NT2/D1 (cell line): ENCODE measurements around the gene DUSP5.

Experiments
- DNase-seq: peaks from one replicate; pipeline ENCODE4 v3.0.0-alpha.2; 2011; ENCODE audit warnings: low read depth, low spot score
- H3K27me3 ChIP-seq: 2 replicates; pipeline ENCODE4 v1.6.0; 2011; ENCODE audit warnings: mild to moderate bottlenecking; ENCODE audit not compliant: insufficient read length, insufficient read depth
- H3K36me3 ChIP-seq: 2 replicates; pipeline ENCODE4 v1.6.1; 2011; ENCODE audit warnings: mild to moderate bottlenecking, low read length, mixed read lengths; ENCODE audit not compliant: insufficient read depth, insufficient read length
- H3K4me1 ChIP-seq: 2 replicates; pipeline ENCODE4 v1.5.1; 2011; ENCODE audit not compliant: insufficient read depth, insufficient read length
- H3K4me3 ChIP-seq: 2 replicates; pipeline ENCODE4 v1.5.1; 2011; ENCODE audit warnings: low read depth; ENCODE audit not compliant: insufficient read length
- H3K9ac ChIP-seq: 2 replicates; pipeline ENCODE4 v1.6.0; 2011; ENCODE audit warnings: low read depth; ENCODE audit not compliant: insufficient read length
- H3K9me3 ChIP-seq: 2 replicates; pipeline ENCODE4 v1.5.1; 2011; ENCODE audit warnings: mild to moderate bottlenecking, low read length; ENCODE audit not compliant: insufficient read depth
- SUZ12 ChIP-seq: IDR thresholded peaks from 2 replicates; pipeline ENCODE4 v1.6.1; 2011; ENCODE audit not compliant: insufficient read length, insufficient read depth; ENCODE audit errors: extremely low read depth
- YY1 ChIP-seq: IDR thresholded peaks from 2 replicates; pipeline ENCODE4 v1.6.1; 2011; ENCODE audit not compliant: insufficient read length, insufficient read depth
- ZNF274 ChIP-seq: IDR thresholded peaks from 2 replicates; pipeline ENCODE4 v1.6.1; 2011; ENCODE audit warnings: mild to moderate bottlenecking, low read depth, low read length

Gene DUSP5

DNA sequence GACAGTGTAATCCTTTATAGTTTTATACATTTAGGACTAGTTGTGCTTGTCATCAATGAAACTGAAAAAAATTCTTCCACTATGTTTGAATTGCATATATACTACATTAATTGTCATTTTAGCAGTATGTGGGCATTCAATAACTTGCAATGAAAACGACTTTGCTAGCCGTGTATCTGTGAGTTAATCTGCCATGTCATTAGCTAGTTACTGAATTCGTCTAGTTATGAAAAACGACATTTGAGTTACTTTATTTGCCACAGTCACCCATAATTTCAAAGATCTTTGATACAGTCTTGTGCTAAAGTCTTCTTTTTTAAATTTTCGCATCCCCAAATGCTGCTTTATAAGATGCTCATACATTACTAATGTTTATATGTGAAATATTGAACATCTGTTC lies 51.5 kb downstream of the DUSP5 start:
- H3K27me3 ChIP-seq, result no peaks in the 10 kb centered on the region
- H3K9ac ChIP-seq, result no peak overlapping the region
- H3K4me1 ChIP-seq, result no peaks in the 10 kb centered on the region
- H3K9me3 ChIP-seq, result peaks cover 10% of the 10 kb centered on the region; the same call in 1 of the 2 replicates
- H3K4me3 ChIP-seq, result no peak overlapping the region
- H3K36me3 ChIP-seq, result no peaks in the 10 kb centered on the region
- TF ChIP-seq SUZ12, result no peak
- TF ChIP-seq YY1, result no peak
- no peak for TF ChIP-seq ZNF274
- no peak for DNase-seq

DNA sequence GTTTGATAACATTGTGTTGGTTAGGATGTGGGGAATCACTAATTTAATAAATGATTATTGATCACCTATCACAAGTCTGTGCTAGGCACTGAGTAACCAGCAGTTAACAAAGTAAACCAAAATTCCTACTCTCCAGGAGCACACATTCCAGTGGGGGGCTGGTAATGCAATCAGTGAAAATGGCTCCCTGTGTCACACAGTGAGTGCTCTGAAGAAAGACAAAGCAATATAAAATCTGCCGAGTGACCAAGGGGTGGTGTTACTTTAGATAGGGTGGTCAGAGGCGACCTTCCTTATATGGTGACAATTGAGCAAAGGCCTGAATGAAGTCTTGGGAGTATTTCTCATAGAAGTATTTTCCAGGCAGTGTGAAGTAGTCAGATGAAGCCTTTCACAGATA lies 56.2 kb downstream of the DUSP5 start:
- no peaks in the 10 kb centered on the region for H3K36me3 ChIP-seq
- H3K9me3 ChIP-seq, result peaks cover 10% of the 10 kb centered on the region; the same call in 1 of the 2 replicates
- H3K9ac ChIP-seq, result no peak overlapping the region
- no peak overlapping the region for H3K4me3 ChIP-seq
- H3K27me3 ChIP-seq, result no peaks in the 10 kb centered on the region
- H3K4me1 ChIP-seq, result no peaks in the 10 kb centered on the region
- no peak for DNase-seq
- no peak for TF ChIP-seq ZNF274
- no peak for TF ChIP-seq SUZ12
- TF ChIP-seq YY1, result no peak

GRCh38 chr10:110556296-110556695 lies 58.6 kb downstream of the DUSP5 start:
- TF ChIP-seq ZNF274 (no peak), SUZ12 (no peak), YY1 (no peak)
- no peaks in the 10 kb centered on the region for H3K4me1 ChIP-seq
- H3K9me3 ChIP-seq, result peaks cover 10% of the 10 kb centered on the region; the same call in 1 of the 2 replicates
- DNase-seq, result no peak
- no peak overlapping the region for H3K9ac ChIP-seq
- H3K36me3 ChIP-seq, result no peaks in the 10 kb centered on the region
- H3K4me3 ChIP-seq, result no peak overlapping the region
- H3K27me3 ChIP-seq, result no peaks in the 10 kb centered on the region

GRCh38 chr10:110556969-110557601 lies 59.4 kb downstream of the DUSP5 start:
- Histone ChIP-seq H3K36me3 (no peaks in the 10 kb centered on the region), H3K9me3 (peaks cover 9% of the 10 kb centered on the region; the same call in 1 of the 2 replicates), H3K9ac (no peak overlapping the region), H3K4me3 (no peak overlapping the region), H3K27me3 (no peaks in the 10 kb centered on the region), H3K4me1 (no peaks in the 10 kb centered on the region)
- TF ChIP-seq ZNF274 (no peak), SUZ12 (no peak), YY1 (no peak)
- DNase-seq, result no peak

DNA sequence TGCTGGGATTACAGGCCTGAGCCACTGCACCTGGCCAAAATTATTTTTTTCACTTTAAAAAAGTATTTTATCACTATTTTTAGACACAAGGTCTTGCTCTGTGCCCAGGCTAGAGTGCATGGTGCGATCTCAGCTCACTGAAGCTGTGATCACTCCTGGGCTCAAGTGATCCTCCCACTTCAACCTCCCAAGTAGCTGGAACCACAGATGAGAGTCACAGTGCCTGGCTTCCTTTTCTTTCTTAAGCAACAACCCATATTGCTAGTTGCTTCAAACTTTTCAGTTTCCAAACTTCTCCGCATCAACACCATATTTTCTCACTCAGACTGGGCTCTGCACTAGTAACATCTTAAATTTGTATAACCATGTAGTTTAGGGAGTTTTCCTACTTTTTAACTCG lies 60.3 kb downstream of the DUSP5 start:
- Histone ChIP-seq H3K36me3 (no peaks in the 10 kb centered on the region), H3K9me3 (0 out of 2 replicates have a peak, but pooled peaks cover under 1% of the 10 kb centered on the region), H3K27me3 (no peaks in the 10 kb centered on the region), H3K9ac (no peak overlapping the region), H3K4me3 (no peak overlapping the region), H3K4me1 (no peaks in the 10 kb centered on the region)
- no peak for DNase-seq
- no peak for TF ChIP-seq ZNF274
- no peak for TF ChIP-seq SUZ12
- no peak for TF ChIP-seq YY1

GRCh38 chr10:110560012-110560411 lies 62.3 kb downstream of the DUSP5 start:
- H3K9ac ChIP-seq, result no peak overlapping the region
- no peaks in the 10 kb centered on the region for H3K36me3 ChIP-seq
- no peaks in the 10 kb centered on the region for H3K4me1 ChIP-seq
- no peaks in the 10 kb centered on the region for H3K27me3 ChIP-seq
- DNase-seq, result no peak
- TF ChIP-seq SUZ12 (no peak), YY1 (no peak), ZNF274 (no peak)
- H3K4me3 ChIP-seq, result no peak overlapping the region
- no peaks in the 10 kb centered on the region for H3K9me3 ChIP-seq
